ENCODE data around the gene KAT7.
A peak's percentile ranks its signal among the peaks of the same experiment; 100 is the strongest.

DNA sequence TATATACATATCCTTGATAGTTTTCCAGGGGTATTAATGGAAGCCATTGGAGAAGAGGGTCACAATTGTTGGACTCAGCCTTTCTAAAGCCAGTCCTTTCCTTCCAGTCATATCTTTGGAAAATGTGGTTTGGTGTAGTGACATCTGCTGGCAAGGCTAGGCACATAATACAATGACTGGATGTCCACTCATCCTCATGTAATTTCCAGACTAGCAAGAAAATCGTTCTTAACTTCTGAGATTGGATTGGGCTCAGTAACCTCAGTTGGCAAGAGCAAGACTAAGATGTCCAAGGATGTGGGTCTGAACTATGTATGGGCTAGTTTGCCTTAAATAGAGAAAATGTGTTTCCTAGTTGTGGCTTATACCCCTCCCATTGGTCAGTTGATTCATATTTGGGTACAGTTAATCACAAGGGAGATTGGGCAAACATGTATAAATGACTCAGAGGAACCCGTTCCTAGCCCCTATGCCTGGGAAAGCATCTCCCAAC is 8.7 kb upstream of the KAT7 start:
- TF ChIP-seq, protein P1, sequence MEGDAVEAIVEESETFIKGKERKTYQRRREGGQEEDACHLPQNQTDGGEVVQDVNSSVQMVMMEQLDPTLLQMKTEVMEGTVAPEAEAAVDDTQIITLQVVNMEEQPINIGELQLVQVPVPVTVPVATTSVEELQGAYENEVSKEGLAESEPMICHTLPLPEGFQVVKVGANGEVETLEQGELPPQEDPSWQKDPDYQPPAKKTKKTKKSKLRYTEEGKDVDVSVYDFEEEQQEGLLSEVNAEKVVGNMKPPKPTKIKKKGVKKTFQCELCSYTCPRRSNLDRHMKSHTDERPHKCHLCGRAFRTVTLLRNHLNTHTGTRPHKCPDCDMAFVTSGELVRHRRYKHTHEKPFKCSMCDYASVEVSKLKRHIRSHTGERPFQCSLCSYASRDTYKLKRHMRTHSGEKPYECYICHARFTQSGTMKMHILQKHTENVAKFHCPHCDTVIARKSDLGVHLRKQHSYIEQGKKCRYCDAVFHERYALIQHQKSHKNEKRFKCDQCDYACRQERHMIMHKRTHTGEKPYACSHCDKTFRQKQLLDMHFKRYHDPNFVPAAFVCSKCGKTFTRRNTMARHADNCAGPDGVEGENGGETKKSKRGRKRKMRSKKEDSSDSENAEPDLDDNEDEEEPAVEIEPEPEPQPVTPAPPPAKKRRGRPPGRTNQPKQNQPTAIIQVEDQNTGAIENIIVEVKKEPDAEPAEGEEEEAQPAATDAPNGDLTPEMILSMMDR (IDR thresholded peaks at IDR 0.05; ENCODE audit: insufficient read depth, low read length, poor library complexity, severe bottlenecking) = peak; percentile 40
- TF ChIP-seq EZH2phosphoT487 (conservative IDR thresholded peaks at IDR 0.05; ENCODE audit: low read length) = no peak
